ENCODE data around the gene DENND5B. TPM values are rescaled to one million over a fixed set of nuclear protein-coding genes. Genes with fewer than 3 reads are reported as not detected.

The DENND5B gene
- total and polyA plus RNA-seq, 10 of the 15 experiments (the other 5 are each of a cell fraction or from before 2014, with no cell fraction given) = 0.39 to 32.5 (median 20.6) TPM

DNA sequence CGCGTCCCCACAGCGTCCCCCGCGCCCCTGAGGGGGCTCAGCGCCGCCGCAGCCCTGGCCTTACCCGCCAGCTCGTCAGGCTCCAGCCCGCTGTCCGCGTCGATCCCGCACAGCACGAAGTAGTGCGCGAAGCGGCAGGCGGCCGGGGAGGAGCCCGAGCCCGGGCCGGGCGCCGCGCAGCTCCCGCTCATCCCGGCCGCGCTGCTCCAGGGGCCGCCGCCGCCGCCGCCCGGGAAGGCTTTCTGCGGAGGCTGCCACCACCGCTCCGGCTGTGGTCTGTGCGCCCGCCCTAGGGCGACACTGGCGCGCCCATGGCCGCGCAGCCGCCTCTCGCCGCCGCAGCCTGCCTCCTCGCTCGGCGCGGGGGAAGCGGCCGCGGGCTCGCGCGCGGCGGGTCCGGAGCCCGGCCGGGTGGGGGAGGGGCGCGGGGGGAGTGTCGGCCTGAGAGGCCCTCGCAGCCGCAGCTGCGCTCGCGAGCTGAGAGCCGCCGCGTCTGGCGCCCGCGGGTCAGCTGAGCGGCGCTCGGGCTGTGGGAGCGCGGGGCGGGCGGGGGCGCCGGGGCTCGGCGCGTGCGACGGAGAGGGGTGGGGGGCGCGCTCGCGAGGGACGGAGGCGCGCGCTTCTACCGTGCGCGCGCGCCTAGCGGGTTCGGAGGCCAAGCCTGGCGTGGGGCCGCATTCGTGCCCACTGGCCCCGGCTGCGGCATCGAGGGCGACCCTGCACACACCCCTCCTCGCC is at the start of gene DENND5B (continued):
- TF ChIP-seq, protein P1, sequence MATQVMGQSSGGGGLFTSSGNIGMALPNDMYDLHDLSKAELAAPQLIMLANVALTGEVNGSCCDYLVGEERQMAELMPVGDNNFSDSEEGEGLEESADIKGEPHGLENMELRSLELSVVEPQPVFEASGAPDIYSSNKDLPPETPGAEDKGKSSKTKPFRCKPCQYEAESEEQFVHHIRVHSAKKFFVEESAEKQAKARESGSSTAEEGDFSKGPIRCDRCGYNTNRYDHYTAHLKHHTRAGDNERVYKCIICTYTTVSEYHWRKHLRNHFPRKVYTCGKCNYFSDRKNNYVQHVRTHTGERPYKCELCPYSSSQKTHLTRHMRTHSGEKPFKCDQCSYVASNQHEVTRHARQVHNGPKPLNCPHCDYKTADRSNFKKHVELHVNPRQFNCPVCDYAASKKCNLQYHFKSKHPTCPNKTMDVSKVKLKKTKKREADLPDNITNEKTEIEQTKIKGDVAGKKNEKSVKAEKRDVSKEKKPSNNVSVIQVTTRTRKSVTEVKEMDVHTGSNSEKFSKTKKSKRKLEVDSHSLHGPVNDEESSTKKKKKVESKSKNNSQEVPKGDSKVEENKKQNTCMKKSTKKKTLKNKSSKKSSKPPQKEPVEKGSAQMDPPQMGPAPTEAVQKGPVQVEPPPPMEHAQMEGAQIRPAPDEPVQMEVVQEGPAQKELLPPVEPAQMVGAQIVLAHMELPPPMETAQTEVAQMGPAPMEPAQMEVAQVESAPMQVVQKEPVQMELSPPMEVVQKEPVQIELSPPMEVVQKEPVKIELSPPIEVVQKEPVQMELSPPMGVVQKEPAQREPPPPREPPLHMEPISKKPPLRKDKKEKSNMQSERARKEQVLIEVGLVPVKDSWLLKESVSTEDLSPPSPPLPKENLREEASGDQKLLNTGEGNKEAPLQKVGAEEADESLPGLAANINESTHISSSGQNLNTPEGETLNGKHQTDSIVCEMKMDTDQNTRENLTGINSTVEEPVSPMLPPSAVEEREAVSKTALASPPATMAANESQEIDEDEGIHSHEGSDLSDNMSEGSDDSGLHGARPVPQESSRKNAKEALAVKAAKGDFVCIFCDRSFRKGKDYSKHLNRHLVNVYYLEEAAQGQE (IDR thresholded peaks at IDR 0.05; ENCODE audit: low read depth, low read length) = no peak

DNA sequence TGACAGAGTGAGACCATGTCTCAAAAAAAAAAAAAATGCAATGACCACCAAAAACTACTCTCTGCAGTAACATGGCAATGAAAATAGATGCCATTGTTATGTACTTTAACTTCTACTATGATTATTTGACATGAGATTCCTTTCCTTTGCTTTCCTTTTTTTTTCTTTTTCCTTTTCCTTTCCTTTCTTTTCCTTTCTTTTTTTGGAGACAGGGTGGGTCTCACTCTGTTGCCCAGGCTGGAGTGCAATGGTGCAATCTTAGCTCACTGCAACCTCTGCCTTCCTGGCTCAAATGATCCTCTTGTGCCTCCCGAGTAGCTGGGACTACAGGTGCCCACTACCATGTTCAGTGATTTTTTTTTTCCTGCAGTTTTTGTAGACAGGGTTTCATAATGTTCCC is 43.7 kb upstream of the DENND5B start:
- RAD21 ChIA-PET (ENCODE audit: unreplicated experiment) = no interaction called here
- in situ Hi-C loops (cut with MboI) = loop anchor here (5.0 kb wide), 2 partner anchors 47 to 232 kb away; no protein-coding TSS in a partner anchor

More for the DNA sequence above, 43.7 kb upstream of the DENND5B start:
- Histone ChIP-seq H3K4me3 (no peak overlapping the region), H3K36me3 (ENCODE audit: control insufficient read depth in 2 of 2, insufficient read depth in 2 of 2, low read length in 1 of 2) (no peaks in the 10 kb centered on the region), H3K4me2 (ENCODE audit: control insufficient read depth, insufficient read depth) (no peak overlapping the region), H3K79me2 (ENCODE audit: control insufficient read depth, insufficient read depth, low read length) (no peaks in the 10 kb centered on the region), H4K20me1 (ENCODE audit: control insufficient read depth, insufficient read depth) (no peaks in the 10 kb centered on the region), H3K9me3 (replicated peaks; ENCODE audit: control insufficient read depth, insufficient read depth, low read length) (no peaks in the 10 kb centered on the region), H3K27me3 (replicated peaks in 1 of 2; ENCODE audit: control insufficient read depth in 2 of 2, insufficient read depth in 2 of 2, low read length in 1 of 2) (no peaks in the 10 kb centered on the region), H3K4me1 (ENCODE audit: control insufficient read depth, insufficient read depth, low read length) (peaks cover 17% of the 10 kb centered on the region; the same call in 1 of the 2 replicates), H3K9ac (ENCODE audit: control insufficient read depth, insufficient read depth, low read length) (no peak overlapping the region), H3K27ac (ENCODE audit: control insufficient read depth, insufficient read depth) (no peak overlapping the region), H2AFZ (ENCODE audit: control insufficient read depth, low read depth, low read length) (no peak overlapping the region)
- TF ChIP-seq TBL1XR1 (IDR thresholded peaks at IDR 0.05; ENCODE audit: low read depth, low read length) = no peak
- no peak for TF ChIP-seq MYC (IDR thresholded peaks at IDR 0.05; ENCODE audit: insufficient read depth, insufficient read length, insufficient replicate concordance, low read length, severe bottlenecking)
- intact Hi-C loops (cut with micrococcal nuclease; ENCODE audit: unreplicated experiment) = loop anchor here (5.0 kb wide), 2 partner anchors 312 to 382 kb away; no protein-coding TSS in a partner anchor
- CTCF ChIA-PET = interaction anchor here (2.4 kb wide), 1 partner anchor 19 kb away, joined by 10 read pairs; no protein-coding TSS in a partner anchor
- BruUV-seq (replicated peaks) = no TSS peak
- 100% methylated on average over 1 of the region's 1 CpG for WGBS (ENCODE audit: insufficient coverage, insufficient replicate concordance, low lambda C conversion rate, missing lambda C conversion rate)
- ATAC-seq (no peak), FAIRE-seq (no peak), DNase-seq (ENCODE audit: low read depth, low spot score) (no peak)
- POLR2A ChIA-PET = interaction anchor here (0.6 kb wide), 1 partner anchor 36 kb away, joined by 4 read pairs; no protein-coding TSS in a partner anchor
- SMC1A ChIA-PET (ENCODE audit: uncharacterized antibody, unreplicated experiment) = interaction anchor here (0.7 to 2.3 kb wide), 4 partner anchors 37 to 1115 kb away, joined by 3 to 31 read pairs (median 6); no protein-coding TSS in a partner anchor

All from GM12878 (cell line).